K562 (cell line): ENCODE data around the gene KRTCAP2. TPM values are rescaled to one million over a fixed set of nuclear protein-coding genes. Genes with fewer than 3 reads are reported as not detected.

Experiments
- ATF1 ChIP-seq, 2 experiments: fragments of 450-650 bp in 1 of 2; IDR thresholded peaks; 2 replicates each; pipeline ENCODE4 v1.6.1; 2016; ENCODE audit warnings: missing compliant biosample characterization in 1 of 2, missing genetic modification characterization in 1 of 2
- BMI1 ChIP-seq: fragments of 150-350 bp; IDR thresholded peaks from 2 replicates; pipeline ENCODE4 v1.6.1; 2014; ENCODE audit warnings: low read length
- HDAC1 ChIP-seq, 2 experiments: fragments of 450-650 bp; IDR thresholded peaks; 2 replicates each; pipeline ENCODE4 v1.6.1; 2016 to 2017; ENCODE audit warnings: inconsistent platforms in 1 of 2, mild to moderate bottlenecking in 1 of 2, moderate library complexity in 1 of 2
- KAT7 ChIP-seq: sonication (generic); formaldehyde crosslinking; IDR thresholded peaks from 2 replicates; pipeline ENCODE4 v1.8.0; 2022; ENCODE audit warnings: missing genetic modification reagents, mild to moderate bottlenecking, borderline replicate concordance
- MAZ ChIP-seq, 2 experiments: fragments of 450-650 bp in 1 of 2; sonication (generic) in 1 of 2; formaldehyde crosslinking; IDR thresholded peaks in 1 of 2; conservative IDR thresholded peaks in 1 of 2; 2 replicates each; pipeline versions ENCODE4 v1.4.0 to v1.5.0; 2020; ENCODE audit warnings: mild to moderate bottlenecking in 1 of 2, missing genetic modification reagents in 1 of 2
- MCM5 ChIP-seq: fragments of 450-650 bp; IDR thresholded peaks from 2 replicates; pipeline ENCODE4 v1.6.1; 2016; ENCODE audit warnings: low read depth
- MEF2A ChIP-seq: IDR thresholded peaks from 2 replicates; pipeline ENCODE4 v1.6.1; 2011; ENCODE audit warnings: low read depth, mild to moderate bottlenecking, low read length, moderate library complexity; ENCODE audit not compliant: control insufficient read depth
- NELFE ChIP-seq: IDR thresholded peaks from 2 replicates; pipeline ENCODE4 v1.6.1; 2011; ENCODE audit warnings: mild to moderate bottlenecking; ENCODE audit not compliant: insufficient read depth, insufficient read length
- NRF1 ChIP-seq, 2 experiments: fragments of 450-650 bp; IDR thresholded peaks in 1 of 2; conservative IDR thresholded peaks in 1 of 2; 2 replicates each; pipeline ENCODE4 v1.6.1; 2014; ENCODE audit warnings: mild to moderate bottlenecking in 2 of 2
- TEAD2 ChIP-seq: fragments of 450-650 bp; IDR thresholded peaks from 2 replicates; pipeline ENCODE4 v1.6.1; 2016; ENCODE audit warnings: missing genetic modification characterization, control low read depth, missing compliant biosample characterization
- TSC22D4 ChIP-seq: fragments of 450-650 bp; IDR thresholded peaks from 2 replicates; pipeline ENCODE4 v1.6.1; 2016; ENCODE audit warnings: missing genetic modification characterization, missing biosample characterization, control low read depth
- ZNF431 ChIP-seq: sonication (generic); formaldehyde crosslinking; IDR thresholded peaks from 2 replicates; pipeline ENCODE4 v1.8.0; 2022; ENCODE audit warnings: mild to moderate bottlenecking, missing genetic modification reagents
- ZNF436 ChIP-seq: fragments of 250-450, 450-650 bp; sonication (Bioruptor Pico); formaldehyde crosslinking; IDR thresholded peaks from 2 replicates; pipeline ENCODE4 v1.7.0; 2020; ENCODE audit warnings: mild to moderate bottlenecking
- ZNF764 ChIP-seq: fragments of 250-450 bp; sonication (Bioruptor Pico); IDR thresholded peaks from 2 replicates; pipeline ENCODE4 v1.4.0; 2020; ENCODE audit warnings: low read depth, mild to moderate bottlenecking, moderate library complexity
- ZSCAN32 ChIP-seq: fragments of 450-650 bp; formaldehyde crosslinking; IDR thresholded peaks from 2 replicates; pipeline ENCODE4 v1.4.0; 2020; ENCODE audit warnings: mild to moderate bottlenecking, moderate library complexity
- polyA plus RNA-seq, 8 experiments: library from polyadenylated mRNA; depleted of rRNA in 4 of 8; stranded (reverse) in 5 of 8; unstranded in 3 of 8; fragments of >200 nt; fragmentation: Nextera tagmentation in 2 of 8; fragmentation: Illumina TruSeq in 1 of 8; extraction: Ambion mirVana in 2 of 8; extraction: Trizol in 1 of 8; gene quantifications; 2 replicates each; pipeline versions ENCODE4 v1.2.1 to v1.2.3, GENCODE V29; 2011 to 2014; ENCODE audit warnings: inconsistent platforms in 1 of 8, missing spikeins in 1 of 8
- total RNA-seq, 7 experiments: library from RNA; depleted of rRNA in 6 of 7; stranded (reverse); fragments of >200 nt in 6 of 7; fragmentation: Illumina TruSeq in 2 of 7; extraction: Trizol in 2 of 7; gene quantifications; 2 replicates each; pipeline versions ENCODE4 v1.2.1 to v1.2.3, GENCODE V29; 2011 to 2021; ENCODE audit warnings: low replicate concordance in 1 of 7
- TF ChIP-seq, protein P1 (sequence below), 3 experiments: fragments of 200-800 bp in 1 of 3; sonication (Bioruptor generic) in 1 of 3; sonication (generic) in 1 of 3; formaldehyde crosslinking in 1 of 3; IDR thresholded peaks; 2 replicates each; pipeline versions ENCODE4 v1.6.1 to v1.8.0; 2016 to 2022; ENCODE audit warnings: mild to moderate bottlenecking in 2 of 3, missing compliant biosample characterization in 2 of 3, missing genetic modification characterization in 2 of 3, missing genetic modification reagents in 1 of 3
- TF ChIP-seq, protein P2 (sequence below): fragments of 450-650 bp; IDR thresholded peaks from 2 replicates; pipeline ENCODE4 v1.7.1; 2018; ENCODE audit warnings: mild to moderate bottlenecking, low read depth; ENCODE audit not compliant: partially characterized antibody
- TF ChIP-seq, protein P3 (sequence below): fragments of 200-800 bp; sonication (Bioruptor generic); IDR thresholded peaks from 2 replicates; pipeline ENCODE4 v1.6.1; 2016; ENCODE audit warnings: missing genetic modification characterization, missing compliant biosample characterization

KRTCAP2 gene
- total and polyA plus RNA-seq, 9 of the 15 experiments (the other 6 are each of a cell fraction or from before 2014, with no cell fraction given), result 126 to 436 (median 244) TPM

DNA sequence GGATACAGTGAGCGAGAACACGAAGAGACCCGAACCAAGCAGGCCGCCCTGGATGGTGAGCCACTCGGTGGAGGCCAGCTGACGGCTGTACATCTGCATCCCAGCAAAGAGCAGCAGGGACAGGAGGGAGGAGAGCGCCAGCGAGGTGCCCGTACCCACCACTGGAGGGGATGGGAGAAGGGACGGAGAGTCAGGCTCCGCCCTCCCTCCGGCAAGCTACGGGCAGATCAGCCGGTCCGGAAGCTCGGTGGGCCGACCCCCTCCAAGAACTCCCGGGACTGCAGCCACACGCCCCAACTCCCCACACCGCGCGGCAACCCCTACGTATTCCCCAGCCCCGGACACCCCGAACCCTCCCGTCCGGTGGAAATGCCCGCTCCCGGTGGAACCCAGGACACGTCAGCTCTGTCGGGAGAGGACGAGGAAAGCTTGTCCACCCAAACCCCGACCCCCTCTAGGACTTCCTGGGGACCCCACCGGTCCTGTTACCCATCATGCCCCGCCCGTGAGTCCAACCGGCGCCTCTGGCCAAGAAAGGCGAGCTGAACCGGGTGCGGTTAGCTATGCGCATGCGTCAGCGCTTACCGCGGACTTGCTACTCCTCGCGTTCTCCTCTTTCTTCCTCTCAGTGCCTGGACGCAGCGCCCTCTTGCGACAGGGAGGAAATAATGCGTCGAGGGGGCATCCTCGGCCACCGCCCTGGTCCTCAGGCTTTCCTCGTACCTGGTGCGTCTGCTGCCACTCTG is at the start of gene KRTCAP2 (continued):
- TF ChIP-seq, protein P1, sequence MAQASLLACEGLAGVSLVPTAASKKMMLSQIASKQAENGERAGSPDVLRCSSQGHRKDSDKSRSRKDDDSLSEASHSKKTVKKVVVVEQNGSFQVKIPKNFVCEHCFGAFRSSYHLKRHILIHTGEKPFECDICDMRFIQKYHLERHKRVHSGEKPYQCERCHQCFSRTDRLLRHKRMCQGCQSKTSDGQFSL (CRISPR knock-in tag; IDR thresholded peaks at IDR 0.05), result no peak
- TF ChIP-seq, protein P1 (tag; IDR thresholded peaks at IDR 0.05), result no peak
- TF ChIP-seq MAZ (CRISPR knock-in tag; conservative IDR thresholded peaks at IDR 0.05 in 1 of 2, IDR thresholded peaks at IDR 0.05 in 1 of 2) (peak; percentile 19 to 78), ZNF436 (CRISPR knock-in tag) (no peak), BMI1 (no peak), KAT7 (CRISPR knock-in tag) (peak; percentile 97), MCM5 (no peak), NELFE (no peak), MEF2A (no peak), ZSCAN32 (CRISPR knock-in tag) (no peak), ATF1 (CRISPR knock-in tag; IDR thresholded peaks at IDR 0.05) (no peak), ATF1 (tag; IDR thresholded peaks at IDR 0.05) (peak; percentile 50), HDAC1 (IDR thresholded peaks at IDR 0.05) (peak in 1 of 2 experiments; percentile 57; a peak in 1 of 4 replicates), NRF1 (conservative IDR thresholded peaks at IDR 0.05 in 1 of 2, IDR thresholded peaks at IDR 0.05 in 1 of 2) (peak; percentile 97 to 98), ZNF431 (CRISPR knock-in tag) (no peak), ZNF764 (CRISPR knock-in tag) (no peak), TSC22D4 (tag) (no peak), TEAD2 (tag) (no peak)
- TF ChIP-seq, protein P2, sequence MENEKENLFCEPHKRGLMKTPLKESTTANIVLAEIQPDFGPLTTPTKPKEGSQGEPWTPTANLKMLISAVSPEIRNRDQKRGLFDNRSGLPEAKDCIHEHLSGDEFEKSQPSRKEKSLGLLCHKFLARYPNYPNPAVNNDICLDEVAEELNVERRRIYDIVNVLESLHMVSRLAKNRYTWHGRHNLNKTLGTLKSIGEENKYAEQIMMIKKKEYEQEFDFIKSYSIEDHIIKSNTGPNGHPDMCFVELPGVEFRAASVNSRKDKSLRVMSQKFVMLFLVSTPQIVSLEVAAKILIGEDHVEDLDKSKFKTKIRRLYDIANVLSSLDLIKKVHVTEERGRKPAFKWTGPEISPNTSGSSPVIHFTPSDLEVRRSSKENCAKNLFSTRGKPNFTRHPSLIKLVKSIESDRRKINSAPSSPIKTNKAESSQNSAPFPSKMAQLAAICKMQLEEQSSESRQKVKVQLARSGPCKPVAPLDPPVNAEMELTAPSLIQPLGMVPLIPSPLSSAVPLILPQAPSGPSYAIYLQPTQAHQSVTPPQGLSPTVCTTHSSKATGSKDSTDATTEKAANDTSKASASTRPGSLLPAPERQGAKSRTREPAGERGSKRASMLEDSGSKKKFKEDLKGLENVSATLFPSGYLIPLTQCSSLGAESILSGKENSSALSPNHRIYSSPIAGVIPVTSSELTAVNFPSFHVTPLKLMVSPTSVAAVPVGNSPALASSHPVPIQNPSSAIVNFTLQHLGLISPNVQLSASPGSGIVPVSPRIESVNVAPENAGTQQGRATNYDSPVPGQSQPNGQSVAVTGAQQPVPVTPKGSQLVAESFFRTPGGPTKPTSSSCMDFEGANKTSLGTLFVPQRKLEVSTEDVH, result no peak
- TF ChIP-seq, protein P3, sequence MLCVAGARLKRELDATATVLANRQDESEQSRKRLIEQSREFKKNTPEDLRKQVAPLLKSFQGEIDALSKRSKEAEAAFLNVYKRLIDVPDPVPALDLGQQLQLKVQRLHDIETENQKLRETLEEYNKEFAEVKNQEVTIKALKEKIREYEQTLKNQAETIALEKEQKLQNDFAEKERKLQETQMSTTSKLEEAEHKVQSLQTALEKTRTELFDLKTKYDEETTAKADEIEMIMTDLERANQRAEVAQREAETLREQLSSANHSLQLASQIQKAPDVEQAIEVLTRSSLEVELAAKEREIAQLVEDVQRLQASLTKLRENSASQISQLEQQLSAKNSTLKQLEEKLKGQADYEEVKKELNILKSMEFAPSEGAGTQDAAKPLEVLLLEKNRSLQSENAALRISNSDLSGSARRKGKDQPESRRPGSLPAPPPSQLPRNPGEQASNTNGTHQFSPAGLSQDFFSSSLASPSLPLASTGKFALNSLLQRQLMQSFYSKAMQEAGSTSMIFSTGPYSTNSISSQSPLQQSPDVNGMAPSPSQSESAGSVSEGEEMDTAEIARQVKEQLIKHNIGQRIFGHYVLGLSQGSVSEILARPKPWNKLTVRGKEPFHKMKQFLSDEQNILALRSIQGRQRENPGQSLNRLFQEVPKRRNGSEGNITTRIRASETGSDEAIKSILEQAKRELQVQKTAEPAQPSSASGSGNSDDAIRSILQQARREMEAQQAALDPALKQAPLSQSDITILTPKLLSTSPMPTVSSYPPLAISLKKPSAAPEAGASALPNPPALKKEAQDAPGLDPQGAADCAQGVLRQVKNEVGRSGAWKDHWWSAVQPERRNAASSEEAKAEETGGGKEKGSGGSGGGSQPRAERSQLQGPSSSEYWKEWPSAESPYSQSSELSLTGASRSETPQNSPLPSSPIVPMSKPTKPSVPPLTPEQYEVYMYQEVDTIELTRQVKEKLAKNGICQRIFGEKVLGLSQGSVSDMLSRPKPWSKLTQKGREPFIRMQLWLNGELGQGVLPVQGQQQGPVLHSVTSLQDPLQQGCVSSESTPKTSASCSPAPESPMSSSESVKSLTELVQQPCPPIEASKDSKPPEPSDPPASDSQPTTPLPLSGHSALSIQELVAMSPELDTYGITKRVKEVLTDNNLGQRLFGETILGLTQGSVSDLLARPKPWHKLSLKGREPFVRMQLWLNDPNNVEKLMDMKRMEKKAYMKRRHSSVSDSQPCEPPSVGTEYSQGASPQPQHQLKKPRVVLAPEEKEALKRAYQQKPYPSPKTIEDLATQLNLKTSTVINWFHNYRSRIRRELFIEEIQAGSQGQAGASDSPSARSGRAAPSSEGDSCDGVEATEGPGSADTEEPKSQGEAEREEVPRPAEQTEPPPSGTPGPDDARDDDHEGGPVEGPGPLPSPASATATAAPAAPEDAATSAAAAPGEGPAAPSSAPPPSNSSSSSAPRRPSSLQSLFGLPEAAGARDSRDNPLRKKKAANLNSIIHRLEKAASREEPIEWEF (CRISPR knock-in tag), result no peak
